ENCODE data around the gene VIP. TPM values are rescaled to one million over a fixed set of nuclear protein-coding genes. Genes with fewer than 3 reads are reported as not detected.

VIP gene
- total and polyA plus RNA-seq, 2 donors from 2014 or later = 0.76 to 1.4 TPM

GRCh38 chr6:152736687-152737273, 13.8 kb upstream of the VIP start:
- DNase-seq (no peak), FAIRE-seq (no peak)
- no peak overlapping the region for H3K27ac ChIP-seq (ENCODE audit: low read depth in 2 of 2, low read length in 2 of 2)
- no peak for TF ChIP-seq CTCF (IDR thresholded peaks at IDR 0.05; ENCODE audit: borderline replicate concordance, extremely low read depth, insufficient read depth)
- H3K27me3 ChIP-seq (ENCODE audit: control insufficient read depth, insufficient read depth, low read length) = no peaks in the 10 kb centered on the region
- no peaks in the 10 kb centered on the region for H3K36me3 ChIP-seq (ENCODE audit: control insufficient read depth in 2 of 3, insufficient read depth in 3 of 3, low read length in 3 of 3)
- no peaks in the 10 kb centered on the region for H3K4me1 ChIP-seq (ENCODE audit: control insufficient read depth in 2 of 3, insufficient read depth in 2 of 3, low read depth in 1 of 3, low read length in 3 of 3)
- no peaks in the 10 kb centered on the region for H3K9me3 ChIP-seq (ENCODE audit: control insufficient read depth in 2 of 3, insufficient read depth in 1 of 3, low read length in 3 of 3)
- H3K4me3 ChIP-seq (ENCODE audit: low read length in 3 of 3) = no peak overlapping the region
- H3K9ac ChIP-seq (ENCODE audit: low read length in 3 of 3) = no peak overlapping the region
- intact Hi-C loops (cut with DNase I) = no loop called here

- Histone ChIP-seq H3K4me1 (ENCODE audit: control insufficient read depth in 2 of 3, insufficient read depth in 2 of 3, low read depth in 1 of 3, low read length in 3 of 3) (no peaks in the 10 kb centered on the region), H3K36me3 (ENCODE audit: control insufficient read depth in 2 of 3, insufficient read depth in 3 of 3, low read length in 3 of 3) (no peaks in the 10 kb centered on the region), H3K9me3 (ENCODE audit: control insufficient read depth in 2 of 3, insufficient read depth in 1 of 3, low read length in 3 of 3) (no peaks in the 10 kb centered on the region), H3K27me3 (ENCODE audit: control insufficient read depth, insufficient read depth, low read length) (no peaks in the 10 kb centered on the region), H3K27ac (ENCODE audit: low read depth in 2 of 2, low read length in 2 of 2) (no peak overlapping the region), H3K9ac (ENCODE audit: low read length in 3 of 3) (no peak overlapping the region), H3K4me3 (ENCODE audit: low read length in 3 of 3) (no peak overlapping the region)
- FAIRE-seq (no peak), DNase-seq (no peak)
- intact Hi-C loops (cut with DNase I) = no loop called here
- TF ChIP-seq CTCF (IDR thresholded peaks at IDR 0.05; ENCODE audit: borderline replicate concordance, extremely low read depth, insufficient read depth) = no peak
Measured at GRCh38 chr6:152745509-152746171, 5.0 kb upstream of the VIP start.

- H3K4me3 ChIP-seq (ENCODE audit: low read length in 3 of 3) = no peak overlapping the region
- no peak for FAIRE-seq
- intact Hi-C loops (cut with DNase I) = no loop called here
Measured at GRCh38 chr6:152746172-152746553, 4.4 kb upstream of the VIP start.

More at GRCh38 chr6:152746172-152746553, 4.4 kb upstream of the VIP start:
- Histone ChIP-seq H3K36me3 (ENCODE audit: control insufficient read depth in 2 of 3, insufficient read depth in 3 of 3, low read length in 3 of 3) (no peaks in the 10 kb centered on the region), H3K27ac (ENCODE audit: low read depth in 2 of 2, low read length in 2 of 2) (no peak overlapping the region), H3K4me1 (ENCODE audit: control insufficient read depth in 2 of 3, insufficient read depth in 2 of 3, low read depth in 1 of 3, low read length in 3 of 3) (no peaks in the 10 kb centered on the region), H3K9me3 (ENCODE audit: control insufficient read depth in 2 of 3, insufficient read depth in 1 of 3, low read length in 3 of 3) (no peaks in the 10 kb centered on the region), H3K9ac (ENCODE audit: low read length in 3 of 3) (no peak overlapping the region), H3K27me3 (ENCODE audit: control insufficient read depth, insufficient read depth, low read length) (no peaks in the 10 kb centered on the region)
- DNase-seq = no peak
- TF ChIP-seq CTCF (IDR thresholded peaks at IDR 0.05; ENCODE audit: borderline replicate concordance, extremely low read depth, insufficient read depth) = no peak

Measured in kidney (tissue), 14 donors.